Activated CD8-positive, alpha-beta T cell treated with anti-CD3 and anti-CD28 coated beads for 36 hours (primary cell): ENCODE data around the gene SPTBN1. TPM values are rescaled to one million over a fixed set of nuclear protein-coding genes. Genes with fewer than 3 reads are reported as not detected.

Source experiments
- ATAC-seq: fragments of 200-7000 bp; cut with Tn5 transposase; one replicate; pipeline ENCODE4 v1.10.0; 2021; ENCODE audit warnings: mild to moderate bottlenecking, moderate library complexity
- CTCF ChIA-PET: fragments of 350-600 bp; sonication (Branson Sonifier 250); formaldehyde crosslinking; loops from one replicate; lab custom pipeline; 2021; ENCODE audit warnings: antibody characterized with exemption; lab: Charles Lee
- POLR2A ChIA-PET: fragments of 350-600 bp; sonication (Branson Sonifier 250); formaldehyde crosslinking; loops from one replicate; lab custom pipeline; 2021; ENCODE audit warnings: antibody characterized with exemption; lab: Charles Lee
- DNase-seq: peaks from one replicate; pipeline ENCODE4 v3.0.0-alpha.2; 2020
- H3K27ac Mint-ChIP-seq: one replicate; pipeline ENCODE4 v1.8.0; 2021; ENCODE audit warnings: mild to moderate bottlenecking, mixed read lengths
- H3K27me3 Mint-ChIP-seq: one replicate; pipeline ENCODE4 v1.8.0; 2021; ENCODE audit warnings: mixed read lengths
- H3K36me3 Mint-ChIP-seq: one replicate; pipeline ENCODE4 v1.8.0; 2021; ENCODE audit warnings: low read depth, mixed read lengths
- H3K4me1 Mint-ChIP-seq: one replicate; pipeline ENCODE4 v1.8.0; 2021; ENCODE audit warnings: low read depth, mixed read lengths
- H3K4me3 Mint-ChIP-seq: one replicate; pipeline ENCODE4 v1.8.0; 2021; ENCODE audit warnings: mild to moderate bottlenecking, moderate library complexity, mixed read lengths
- H3K9me3 Mint-ChIP-seq: one replicate; pipeline ENCODE4 v1.8.0; 2021; ENCODE audit warnings: mixed read lengths
- CTCF ChIP-seq: fragments of 200-600 bp; IDR thresholded peaks from one replicate; pipeline ENCODE4 v1.8.0; 2022; ENCODE audit warnings: antibody characterized with exemption, mild to moderate bottlenecking
- intact Hi-C: fragments of 100-400 bp; cut with micrococcal nuclease; formaldehyde crosslinking; loops from one replicate; pipeline ENCODE4 v1.10.0; 2022
- total RNA-seq, 2 experiments: library from RNA; stranded (reverse); gene quantifications; one replicate each; pipeline ENCODE4 v1.2.3, GENCODE V29; 2021

SPTBN1 gene
- total RNA-seq, 2 experiments from 2014 or later: 91.8 to 91.9 TPM

GRCh38 chr2:54598347-54599325, 142.5 kb downstream of the SPTBN1 start:
- Mint-ChIP-seq H3K4me3 (no peak overlapping the region), H3K9me3 (no peaks in the 10 kb centered on the region), H3K27me3 (no peaks in the 10 kb centered on the region), H3K4me1 (peaks cover 93% of the 10 kb centered on the region), H3K27ac (peak overlapping the region; percentile 98), H3K36me3 (peaks cover 41% of the 10 kb centered on the region)
- ATAC-seq (no peak), DNase-seq (no peak)
- intact Hi-C loops: no loop called here
- ChIA-PET POLR2A (interaction anchor here (0.8 to 3.5 kb wide), 8 partner anchors 10 to 106 kb away, joined by 3 to 26 read pairs (median 4); no protein-coding TSS in a partner anchor), CTCF (interaction anchor here (0.7 to 2.7 kb wide), 8 partner anchors 9 to 106 kb away, joined by 3 to 15 read pairs (median 9); no protein-coding TSS in a partner anchor)
- no peak for TF ChIP-seq CTCF

GRCh38 chr2:54599326-54599710, 143.2 kb downstream of the SPTBN1 start:
- peaks cover 41% of the 10 kb centered on the region for H3K36me3 Mint-ChIP-seq
- no peak for ATAC-seq
- ChIA-PET POLR2A (interaction anchor here (1.0 to 3.5 kb wide), 2 partner anchors 24 to 40 kb away, joined by 3 to 26 read pairs; no protein-coding TSS in a partner anchor), CTCF (interaction anchor here (2.7 kb wide), 1 partner anchor 28 kb away, joined by 9 read pairs; no protein-coding TSS in a partner anchor)
- no peak for DNase-seq
- no peak for TF ChIP-seq CTCF
- peaks cover 97% of the 10 kb centered on the region for H3K4me1 Mint-ChIP-seq
- intact Hi-C loops: no loop called here
- peak overlapping the region; percentile 87 for H3K27ac Mint-ChIP-seq
- H3K27me3 Mint-ChIP-seq: no peaks in the 10 kb centered on the region
- no peak overlapping the region for H3K4me3 Mint-ChIP-seq
- H3K9me3 Mint-ChIP-seq: no peaks in the 10 kb centered on the region

DNA sequence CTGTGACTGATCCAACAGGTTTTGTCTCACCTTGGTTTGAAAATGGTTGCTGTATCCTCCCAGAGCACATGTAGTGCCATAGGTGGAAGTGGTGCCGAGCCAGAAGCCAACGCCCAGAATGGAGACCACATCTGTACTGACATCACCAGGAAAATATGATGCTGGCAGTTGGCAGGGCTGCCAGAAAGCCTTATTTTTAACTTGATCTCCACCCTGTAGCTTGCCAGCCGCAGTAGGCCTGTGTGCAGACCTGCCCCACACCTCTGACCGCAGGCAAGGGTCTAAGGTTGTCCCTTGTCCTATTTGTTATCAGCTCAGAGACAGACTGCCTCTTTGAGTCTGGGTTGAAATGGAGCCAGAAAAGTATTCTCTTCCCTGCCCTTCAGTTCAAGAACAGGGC, 143.8 kb downstream of the SPTBN1 start:
- intact Hi-C loops: no loop called here
- POLR2A ChIA-PET: interaction anchor here (0.6 to 3.5 kb wide), 3 partner anchors 24 to 41 kb away, joined by 3 to 26 read pairs (median 3); no protein-coding TSS in a partner anchor
- Mint-ChIP-seq H3K27me3 (no peaks in the 10 kb centered on the region), H3K4me3 (no peak overlapping the region), H3K27ac (peak overlapping the region; percentile 87), H3K36me3 (peaks cover 40% of the 10 kb centered on the region), H3K9me3 (no peaks in the 10 kb centered on the region), H3K4me1 (peaks cover 99% of the 10 kb centered on the region)
- CTCF ChIA-PET: interaction anchor here (2.7 kb wide), 1 partner anchor 29 kb away, joined by 9 read pairs; no protein-coding TSS in a partner anchor
- DNase-seq (peak; percentile 61), ATAC-seq (peak; percentile 16)
- TF ChIP-seq CTCF: no peak

DNA sequence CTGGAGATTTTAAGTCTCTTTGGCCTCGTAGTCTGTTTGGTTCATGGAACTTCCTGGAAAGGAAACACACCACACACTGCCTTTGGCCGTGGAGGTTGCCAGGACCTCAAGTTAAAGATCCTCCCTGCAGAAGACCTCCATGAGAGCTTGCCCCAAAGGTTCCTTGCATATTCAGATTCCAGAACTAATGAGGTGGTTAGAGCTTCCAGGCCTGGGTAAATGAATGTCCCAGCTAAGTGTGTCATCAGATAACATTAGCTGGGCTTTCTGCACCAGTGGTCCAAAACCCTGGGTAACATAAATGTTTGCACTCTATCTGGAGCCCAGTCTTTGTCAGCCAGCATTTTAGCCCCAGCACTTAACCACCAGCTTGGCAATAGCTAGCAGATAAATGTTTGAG, 145.2 kb downstream of the SPTBN1 start:
- intact Hi-C loops: no loop called here
- Mint-ChIP-seq H3K4me1 (peaks cover 99% of the 10 kb centered on the region), H3K9me3 (no peaks in the 10 kb centered on the region), H3K27me3 (no peaks in the 10 kb centered on the region), H3K4me3 (no peak overlapping the region), H3K27ac (peak overlapping the region; percentile 87), H3K36me3 (peaks cover 31% of the 10 kb centered on the region)
- no peak for TF ChIP-seq CTCF
- DNase-seq: no peak
- ATAC-seq: no peak
- POLR2A ChIA-PET: interaction anchor here (0.6 to 1.3 kb wide), 7 partner anchors 20 to 51 kb away, joined by 3 to 4 read pairs (median 3); no protein-coding TSS in a partner anchor
- CTCF ChIA-PET: interaction anchor here (1.1 to 3.3 kb wide), 4 partner anchors 9 to 39 kb away, joined by 3 to 12 read pairs (median 6); no protein-coding TSS in a partner anchor
